Activated T-cell treated with anti-CD3 and anti-CD28 coated beads, Interleukin-2, amount 50 U/mL, for 48 hours (primary cell): ENCODE data around the gene ACTR5.
"Not testable (repeated sequence)": the region's sequence is repeated elsewhere in the genome, so short reads cannot be mapped to it uniquely, and the experiment has no call there.

ENCODE experiments used
- DNase-seq, 2 experiments: peaks; one replicate each; pipeline ENCODE4 v3.0.0-alpha.2; 2020

ACTR5 gene

GRCh38 chr20:38769376-38770295 is 21.4 kb downstream of the ACTR5 start:
- no peak for DNase-seq

- DNase-seq, result no peak
Measured at GRCh38 chr20:38770546-38770945, 22.3 kb downstream of the ACTR5 start.

GRCh38 chr20:38770970-38771369 is 22.7 kb downstream of the ACTR5 start:
- DNase-seq, result no peak

GRCh38 chr20:38771621-38772020 is 23.4 kb downstream of the ACTR5 start:
- DNase-seq, result no peak

GRCh38 chr20:38774167-38774566 is 25.9 kb downstream of the ACTR5 start:
- DNase-seq, result no peak

GRCh38 chr20:38776363-38776762 is 28.1 kb downstream of the ACTR5 start:
- no peak for DNase-seq

- DNase-seq, result no peak
Measured at GRCh38 chr20:38779247-38780097, 31.2 kb downstream of the ACTR5 start.

GRCh38 chr20:38782275-38782674 is 34.0 kb downstream of the ACTR5 start:
- DNase-seq, result no peak

GRCh38 chr20:38787870-38788269 is 39.6 kb downstream of the ACTR5 start:
- DNase-seq, result no peak

- no peak for DNase-seq
Measured at GRCh38 chr20:38789503-38790199, 41.4 kb downstream of the ACTR5 start.

GRCh38 chr20:38790200-38791053 is 42.2 kb downstream of the ACTR5 start:
- peak in 1 of 2 experiments; percentile 54 for DNase-seq

GRCh38 chr20:38791291-38791690 is 43.0 kb downstream of the ACTR5 start:
- no peak for DNase-seq

GRCh38 chr20:38791940-38792339 is 43.7 kb downstream of the ACTR5 start:
- DNase-seq, result no peak

- DNase-seq, result not testable (repeated sequence)
Measured at GRCh38 chr20:38794057-38794456, 45.8 kb downstream of the ACTR5 start.

GRCh38 chr20:38798266-38798665 is 50.0 kb downstream of the ACTR5 start:
- DNase-seq, result no peak

- DNase-seq, result no peak
Measured at GRCh38 chr20:38799203-38799602, 50.9 kb downstream of the ACTR5 start.

- DNase-seq, result no peak
Measured at GRCh38 chr20:38800882-38801281, 52.6 kb downstream of the ACTR5 start.

- DNase-seq, result no peak
Measured at GRCh38 chr20:38804221-38804620, 56.0 kb downstream of the ACTR5 start.

GRCh38 chr20:38804682-38805501 is 56.6 kb downstream of the ACTR5 start:
- DNase-seq, result peak; percentile 77 to 80

- DNase-seq, result peak; percentile 87 to 90
Measured at GRCh38 chr20:38805502-38805957, 57.3 kb downstream of the ACTR5 start, which contains the start of gene PPP1R16B. TSS of gene PPP1R16B (plus strand) at chr20:38805697. CDS start at chr20:38835926, 30,229 bp downstream.
